Uterus (tissue), 2 donors: Measurements from ENCODE around the gene SMAD1.
"Not testable (repeated sequence)": the region's sequence is repeated elsewhere in the genome, so short reads cannot be mapped to it uniquely, and the experiment has no call there.

Experiments
- POLR2A ChIP-seq, 2 donors: fragments of 450-650 bp; IDR thresholded peaks; one replicate each; pipeline ENCODE4 v1.6.1; 2016; ENCODE audit warnings: antibody characterized with exemption in 2 of 2, mild to moderate bottlenecking in 1 of 2, moderate library complexity in 1 of 2
- TF ChIP-seq, protein P1 (sequence below), 4 experiments: fragments of 200-600 bp in 2 of 4; fragments of 450-650 bp in 2 of 4; sonication (generic) in 2 of 4; IDR thresholded peaks; one replicate each; pipeline ENCODE4 v1.5.1; 2016 to 2019; ENCODE audit warnings: antibody characterized with exemption in 4 of 4, mild to moderate bottlenecking in 2 of 4, moderate library complexity in 1 of 4

GRCh38 chr4:145574546-145574945, 92.9 kb downstream of the SMAD1 start:
- TF ChIP-seq POLR2A (IDR thresholded peaks at IDR 0.05) = not testable (repeated sequence)
- TF ChIP-seq, protein P1, sequence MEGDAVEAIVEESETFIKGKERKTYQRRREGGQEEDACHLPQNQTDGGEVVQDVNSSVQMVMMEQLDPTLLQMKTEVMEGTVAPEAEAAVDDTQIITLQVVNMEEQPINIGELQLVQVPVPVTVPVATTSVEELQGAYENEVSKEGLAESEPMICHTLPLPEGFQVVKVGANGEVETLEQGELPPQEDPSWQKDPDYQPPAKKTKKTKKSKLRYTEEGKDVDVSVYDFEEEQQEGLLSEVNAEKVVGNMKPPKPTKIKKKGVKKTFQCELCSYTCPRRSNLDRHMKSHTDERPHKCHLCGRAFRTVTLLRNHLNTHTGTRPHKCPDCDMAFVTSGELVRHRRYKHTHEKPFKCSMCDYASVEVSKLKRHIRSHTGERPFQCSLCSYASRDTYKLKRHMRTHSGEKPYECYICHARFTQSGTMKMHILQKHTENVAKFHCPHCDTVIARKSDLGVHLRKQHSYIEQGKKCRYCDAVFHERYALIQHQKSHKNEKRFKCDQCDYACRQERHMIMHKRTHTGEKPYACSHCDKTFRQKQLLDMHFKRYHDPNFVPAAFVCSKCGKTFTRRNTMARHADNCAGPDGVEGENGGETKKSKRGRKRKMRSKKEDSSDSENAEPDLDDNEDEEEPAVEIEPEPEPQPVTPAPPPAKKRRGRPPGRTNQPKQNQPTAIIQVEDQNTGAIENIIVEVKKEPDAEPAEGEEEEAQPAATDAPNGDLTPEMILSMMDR (IDR thresholded peaks at IDR 0.05) = not testable (repeated sequence)
